GM19035 (cell line): Measurements from ENCODE around the gene GRIK4.
A peak's percentile ranks its signal among the peaks of the same experiment; 100 is the strongest.

Experiments used
- ATAC-seq: cut with Tn5 transposase; IDR thresholded peaks from one replicate; pipeline ENCODE4 v1.9.1; 2021; ENCODE audit not compliant: unreplicated experiment

Gene GRIK4

GRCh38 chr11:120828847-120829246 lies 317.3 kb downstream of the GRIK4 start:
- ATAC-seq, result no peak

DNA sequence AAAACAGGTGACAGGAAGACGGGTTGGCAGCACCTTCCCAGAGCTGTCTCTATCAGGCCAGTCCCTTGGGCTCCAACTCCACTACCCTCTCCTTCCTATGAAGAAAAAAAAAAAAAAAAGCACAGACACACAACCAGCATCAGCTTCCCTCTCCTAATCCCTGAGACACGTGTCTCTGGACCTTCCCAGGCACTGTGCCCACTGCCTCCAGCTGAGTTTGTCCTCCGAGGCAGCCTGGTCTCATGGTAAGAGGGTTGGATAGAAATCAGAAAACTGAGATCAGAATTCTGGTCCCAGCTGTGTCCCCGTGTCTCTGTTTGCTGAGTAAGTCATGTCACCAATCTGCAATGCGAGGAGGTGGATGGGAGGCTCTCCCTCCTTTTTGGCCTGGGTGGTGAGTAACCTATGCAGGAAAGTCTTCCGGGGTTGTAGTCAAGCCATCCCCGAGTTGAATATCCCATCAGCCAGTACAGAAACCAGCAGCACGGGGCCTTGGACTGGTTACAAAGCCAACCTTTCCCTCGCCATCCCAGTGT lies 318.6 kb downstream of the GRIK4 start:
- no peak for ATAC-seq

GRCh38 chr11:120832481-120833238 lies 321.1 kb downstream of the GRIK4 start:
- no peak for ATAC-seq

GRCh38 chr11:120834686-120835210 lies 323.2 kb downstream of the GRIK4 start:
- ATAC-seq, result no peak

GRCh38 chr11:120835601-120836228 lies 324.2 kb downstream of the GRIK4 start:
- ATAC-seq, result peak; percentile 92

GRCh38 chr11:120837696-120838095 lies 326.1 kb downstream of the GRIK4 start:
- no peak for ATAC-seq

GRCh38 chr11:120839201-120839600 lies 327.7 kb downstream of the GRIK4 start:
- no peak for ATAC-seq

DNA sequence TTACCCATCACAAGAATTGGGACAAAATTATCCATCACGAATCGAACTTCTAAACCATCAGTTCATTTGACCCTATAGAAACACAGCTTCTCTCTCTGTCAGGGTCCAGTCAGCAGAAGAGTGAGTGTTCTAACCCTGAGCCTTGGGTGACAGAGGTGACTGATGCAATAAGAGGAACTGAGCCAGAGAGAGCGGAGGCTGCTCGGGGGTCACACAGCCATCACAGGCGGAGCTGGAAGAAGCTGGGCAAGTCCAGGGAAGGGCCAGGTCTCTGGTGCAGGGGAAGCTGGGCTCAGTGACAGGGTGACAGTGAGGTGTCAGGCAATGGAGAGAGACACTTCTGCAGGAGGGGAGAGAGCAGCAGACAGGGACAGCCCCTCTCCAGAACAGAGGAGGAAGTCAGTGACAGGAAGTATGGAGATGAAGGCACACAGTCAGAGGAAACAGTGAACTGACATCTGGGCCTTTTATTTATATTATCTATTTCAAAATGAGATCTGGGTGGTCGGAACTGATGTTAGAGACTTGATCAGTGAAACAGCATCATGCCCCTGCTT lies 328.4 kb downstream of the GRIK4 start:
- ATAC-seq, result no peak

GRCh38 chr11:120840661-120841060 lies 329.1 kb downstream of the GRIK4 start:
- no peak for ATAC-seq

DNA sequence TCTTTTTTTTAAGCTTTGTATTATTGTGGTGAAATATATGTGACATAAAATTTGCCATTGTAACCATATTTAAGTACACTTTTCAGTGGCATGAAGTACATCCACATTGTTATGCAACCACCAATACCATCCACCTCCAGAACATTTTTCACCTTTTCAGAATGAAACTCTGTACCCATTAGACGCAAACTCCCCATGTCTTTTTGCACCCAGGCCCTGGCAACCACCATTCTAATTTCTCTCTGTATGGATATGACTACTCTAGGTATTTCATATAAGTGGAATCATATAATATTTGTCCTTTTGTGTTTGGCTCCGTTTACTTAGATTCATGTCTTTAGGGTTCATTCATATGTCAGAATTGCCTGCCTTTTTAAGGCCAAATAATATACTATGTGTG lies 329.5 kb downstream of the GRIK4 start:
- no peak for ATAC-seq

GRCh38 chr11:120842195-120842594 lies 330.6 kb downstream of the GRIK4 start:
- ATAC-seq, result no peak

- no peak for ATAC-seq
These were observed 341.9 kb downstream of the GRIK4 start for GRCh38 chr11:120853435-120853834.

GRCh38 chr11:120854988-120855387 lies 343.4 kb downstream of the GRIK4 start:
- no peak for ATAC-seq

DNA sequence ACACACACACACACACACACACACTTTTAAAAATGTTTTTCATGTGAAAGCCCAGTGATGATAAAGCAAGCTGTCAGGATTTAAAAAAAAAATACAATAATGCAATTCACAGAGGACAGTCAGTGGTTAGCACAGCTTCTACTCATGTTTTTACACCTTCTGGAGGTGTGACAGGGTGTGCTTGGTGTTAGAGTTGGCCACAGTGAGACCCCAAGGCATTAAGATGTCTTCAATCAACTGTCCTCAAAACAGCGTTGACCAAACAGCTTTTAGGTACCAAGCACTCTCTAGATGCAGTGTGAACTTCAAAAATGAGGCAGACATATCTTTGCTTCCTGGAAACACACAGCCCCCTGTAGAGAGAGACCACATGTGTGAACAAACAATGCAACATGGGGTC lies 346.0 kb downstream of the GRIK4 start:
- ATAC-seq, result no peak

DNA sequence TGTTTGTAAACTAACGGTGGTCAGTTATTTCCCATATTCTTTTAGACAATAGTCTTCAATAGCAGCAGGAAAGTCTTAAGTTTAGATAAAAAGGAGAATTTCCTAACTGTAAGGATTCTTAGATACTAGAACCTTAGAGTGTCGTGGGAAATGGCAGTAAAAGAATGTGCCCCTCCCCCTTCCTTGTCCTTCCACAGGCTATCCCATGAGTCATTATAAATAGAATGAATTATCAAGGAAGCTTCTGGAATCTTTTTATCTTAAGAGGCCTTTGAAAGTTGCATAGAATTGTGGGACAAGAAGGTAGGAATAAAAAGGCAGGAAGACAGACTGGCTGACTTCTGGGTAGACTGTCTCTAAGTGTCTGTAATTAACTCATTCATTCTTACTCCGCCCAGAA lies 347.2 kb downstream of the GRIK4 start:
- no peak for ATAC-seq

GRCh38 chr11:120859552-120860295 lies 348.2 kb downstream of the GRIK4 start:
- no peak for ATAC-seq

GRCh38 chr11:120863359-120863758 lies 351.8 kb downstream of the GRIK4 start:
- ATAC-seq, result no peak

DNA sequence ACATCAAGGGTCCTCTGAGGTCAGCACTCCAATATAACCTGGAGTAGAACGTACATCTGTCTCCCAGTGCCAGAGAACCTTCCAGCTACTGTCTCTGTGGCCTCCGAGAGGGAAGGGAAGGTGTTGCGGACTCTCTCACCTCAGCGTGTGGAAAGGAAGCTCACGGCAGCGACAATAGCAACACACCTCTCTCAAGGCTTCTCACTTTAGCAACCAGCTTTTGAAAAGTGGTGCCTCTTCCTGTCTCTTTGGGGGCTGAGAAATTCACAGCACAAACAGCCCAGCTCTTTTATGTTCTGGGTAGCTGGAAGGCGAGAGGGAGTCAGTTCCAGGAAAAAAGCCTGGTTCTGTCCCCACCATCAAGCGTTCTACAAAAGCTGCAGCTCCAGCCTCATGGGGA lies 355.5 kb downstream of the GRIK4 start:
- no peak for ATAC-seq

DNA sequence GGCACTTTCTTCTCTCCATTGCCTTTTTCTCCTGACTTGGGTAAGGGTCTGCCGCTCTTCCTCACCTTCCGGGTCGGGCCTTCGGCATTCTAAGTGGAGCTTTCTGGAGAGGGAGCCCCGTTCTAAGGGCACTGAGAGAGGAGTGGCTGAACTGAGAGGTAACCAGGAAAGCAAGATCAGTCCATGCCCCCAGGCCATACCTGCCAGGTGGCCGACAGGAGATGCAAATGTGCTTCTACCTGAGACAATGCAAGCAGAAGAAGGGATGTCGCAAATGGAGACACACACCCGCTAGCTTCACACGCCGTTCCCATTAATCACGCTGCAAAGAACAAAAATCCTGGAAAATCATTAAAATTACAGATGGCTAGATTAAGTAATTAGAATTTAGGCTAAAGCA lies 356.0 kb downstream of the GRIK4 start:
- ATAC-seq, result no peak

DNA sequence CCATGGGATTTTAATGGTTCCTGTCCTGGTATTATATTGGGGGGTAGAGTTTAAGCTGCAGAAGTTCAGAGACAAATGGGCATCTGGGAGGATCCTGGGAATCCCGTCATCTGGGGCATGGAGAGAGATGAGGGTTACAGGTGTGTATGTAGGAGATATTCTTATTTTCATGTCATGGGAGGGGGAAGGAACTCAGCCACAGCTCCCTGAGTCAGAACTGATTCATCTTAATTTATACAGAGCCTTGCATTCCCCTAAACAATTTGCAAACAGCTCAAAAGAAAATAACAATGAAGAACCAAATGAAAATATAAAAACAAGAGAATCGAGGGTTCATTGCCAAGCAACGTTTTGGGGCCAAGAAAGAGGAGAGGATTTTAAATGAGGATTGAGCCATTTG lies 356.4 kb downstream of the GRIK4 start:
- no peak for ATAC-seq

DNA sequence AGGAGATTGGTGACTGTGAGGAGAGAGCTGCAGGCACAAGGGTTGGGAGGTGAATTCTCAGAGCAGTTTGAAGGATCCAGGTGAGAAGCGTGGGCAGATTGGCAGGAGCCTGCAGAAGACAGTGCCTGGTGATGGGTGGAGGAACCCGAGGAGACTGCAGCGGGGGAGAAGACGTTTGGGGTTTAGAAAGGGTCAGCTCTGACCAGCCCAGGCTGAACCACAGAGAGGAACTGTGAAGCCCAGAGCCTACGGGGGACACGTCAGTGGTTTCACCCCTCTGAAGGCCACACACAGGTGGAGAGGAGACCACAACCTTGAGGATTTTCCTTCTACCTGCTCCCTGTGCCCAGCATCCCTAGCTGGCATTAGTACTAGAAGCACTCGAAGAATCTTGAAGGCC lies 357.5 kb downstream of the GRIK4 start:
- ATAC-seq, result peak; percentile 27
